NK-92 treated with Interleukin-12 subunit alpha and Interleukin-12 subunit beta, amount 100 ng/mL, for 24 hours (cell line): ENCODE results near the gene CAMTA2.
A peak's percentile ranks its signal among the peaks of the same experiment; 100 is the strongest.

ENCODE experiments used
- DNase-seq: peaks from one replicate; lab custom pipeline; 2025; lab: John Stamatoyannopoulos, UW

The CAMTA2 gene

GRCh38 chr17:4969551-4970173 is 17.8 kb downstream of the CAMTA2 start:
- no peak for DNase-seq

DNA sequence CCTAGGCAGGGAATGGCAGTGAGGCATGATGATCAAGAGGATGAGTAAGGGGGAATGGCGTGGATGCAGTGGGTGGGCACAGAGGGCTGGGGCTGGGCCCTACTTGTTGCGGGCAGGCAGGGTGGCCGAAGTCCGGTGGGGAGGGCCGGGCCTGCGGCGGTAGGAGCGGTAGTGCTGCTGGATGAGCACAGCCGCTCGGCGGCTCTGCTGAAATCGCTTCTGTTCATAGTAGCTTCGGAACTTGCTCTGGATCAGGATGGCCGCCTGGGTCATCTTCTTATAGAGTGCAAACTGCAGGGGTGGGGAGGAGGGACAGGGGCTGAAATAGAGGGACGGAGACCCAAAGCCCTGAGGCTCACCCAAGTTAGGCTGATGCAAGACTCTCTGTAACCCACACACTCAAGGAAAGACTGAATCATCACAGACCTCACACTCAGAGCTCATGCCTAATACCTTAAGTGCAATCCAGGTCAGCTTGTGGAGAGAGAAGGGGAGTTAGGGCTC is 18.4 kb downstream of the CAMTA2 start:
- DNase-seq: peak; percentile 25

DNA sequence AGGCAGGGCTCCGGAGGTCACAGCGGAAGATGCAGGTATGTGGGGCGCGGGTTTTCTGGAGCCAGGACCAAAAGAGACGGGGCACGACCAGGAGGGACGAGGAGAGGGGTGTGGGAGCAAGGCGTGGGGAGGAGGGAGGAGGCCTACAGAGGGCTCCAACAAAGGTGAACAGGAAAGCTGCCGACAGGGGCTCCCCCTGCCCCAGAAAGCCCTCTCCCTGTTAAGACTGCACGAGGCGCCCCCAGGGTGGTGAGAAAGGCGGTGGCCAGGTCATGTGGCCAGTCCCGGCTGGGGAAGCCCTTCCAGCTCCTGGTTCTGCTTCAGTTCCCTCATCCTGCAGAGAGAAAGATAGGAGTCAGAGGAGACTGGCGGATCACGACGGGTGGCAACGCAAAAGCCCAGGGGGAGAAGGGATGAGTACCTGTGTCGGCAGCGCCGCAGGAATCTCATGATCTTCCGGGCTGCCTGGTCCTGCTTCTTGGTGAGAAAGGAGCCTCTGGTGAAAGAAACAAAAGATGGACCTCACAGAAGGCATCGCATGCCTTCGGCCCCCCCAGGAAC is 18.9 kb downstream of the CAMTA2 start:
- no peak for DNase-seq

GRCh38 chr17:4967539-4968485 is 19.7 kb downstream of the CAMTA2 start, which contains the start of gene SPAG7:
Gene SPAG7, minus strand, starts transcription at chr17:4967817. Its CDS starts 13 bp downstream, at chr17:4967804.
- peak; percentile 77 for DNase-seq

GRCh38 chr17:4966844-4967538 is 20.5 kb downstream of the CAMTA2 start:
- DNase-seq: peak; percentile 87

GRCh38 chr17:4965311-4965986 is 22.0 kb downstream of the CAMTA2 start:
- no peak for DNase-seq

GRCh38 chr17:4960279-4960922 is 27.1 kb downstream of the CAMTA2 start:
- DNase-seq: no peak

DNA sequence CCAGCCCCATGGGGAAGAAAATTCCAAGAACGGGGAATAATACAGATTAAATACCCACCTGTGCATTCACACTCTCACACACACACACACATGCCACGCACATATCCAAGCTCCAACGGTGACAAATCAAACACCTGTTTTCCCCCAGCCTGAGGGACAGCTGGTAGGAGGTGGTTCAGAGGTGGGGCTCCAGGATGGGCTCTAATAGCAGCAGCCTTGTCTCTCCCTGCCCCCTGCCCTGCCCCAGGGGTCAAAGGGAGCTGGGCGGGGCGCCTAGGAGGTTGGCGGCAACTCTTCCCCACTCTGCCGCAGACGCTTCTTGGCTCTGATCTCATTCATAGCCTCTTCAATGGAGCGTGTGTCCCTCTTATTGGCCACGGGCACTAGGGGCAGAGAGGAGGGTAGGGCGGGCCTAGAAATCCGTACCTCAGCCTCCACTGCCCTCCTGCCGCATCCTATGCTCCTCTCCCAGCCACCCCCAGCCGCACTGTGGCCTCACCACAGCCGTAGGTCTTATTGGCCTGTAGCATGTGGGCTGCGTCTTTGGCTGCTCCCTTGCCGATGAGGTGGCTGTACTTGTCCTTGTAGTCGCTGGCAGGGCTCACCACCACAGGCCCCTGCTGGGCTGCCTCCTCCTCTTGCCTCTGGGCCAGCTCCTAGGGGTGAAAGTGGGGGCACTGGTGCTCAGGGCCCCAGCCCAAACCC is 28.1 kb downstream of the CAMTA2 start:
- DNase-seq: no peak

DNA sequence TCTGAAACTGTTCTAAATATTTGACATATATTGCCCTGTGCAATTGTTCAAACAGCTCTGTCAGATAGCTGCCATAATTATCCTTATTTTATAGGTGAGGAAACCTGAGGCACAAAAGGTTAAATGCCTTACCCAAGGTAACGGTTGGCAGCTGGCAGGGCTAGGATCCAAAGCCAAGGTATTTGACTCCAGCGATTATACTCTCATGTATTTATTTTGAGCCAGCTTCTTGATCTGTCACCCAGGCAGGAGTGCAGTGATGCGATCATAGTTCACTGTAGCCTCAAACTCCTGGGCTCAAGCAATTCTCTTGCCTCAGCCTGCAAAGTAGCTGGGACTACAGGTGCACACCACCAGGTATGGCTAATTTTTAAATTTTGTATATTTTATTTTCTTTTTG is 29.4 kb downstream of the CAMTA2 start:
- no peak for DNase-seq

DNA sequence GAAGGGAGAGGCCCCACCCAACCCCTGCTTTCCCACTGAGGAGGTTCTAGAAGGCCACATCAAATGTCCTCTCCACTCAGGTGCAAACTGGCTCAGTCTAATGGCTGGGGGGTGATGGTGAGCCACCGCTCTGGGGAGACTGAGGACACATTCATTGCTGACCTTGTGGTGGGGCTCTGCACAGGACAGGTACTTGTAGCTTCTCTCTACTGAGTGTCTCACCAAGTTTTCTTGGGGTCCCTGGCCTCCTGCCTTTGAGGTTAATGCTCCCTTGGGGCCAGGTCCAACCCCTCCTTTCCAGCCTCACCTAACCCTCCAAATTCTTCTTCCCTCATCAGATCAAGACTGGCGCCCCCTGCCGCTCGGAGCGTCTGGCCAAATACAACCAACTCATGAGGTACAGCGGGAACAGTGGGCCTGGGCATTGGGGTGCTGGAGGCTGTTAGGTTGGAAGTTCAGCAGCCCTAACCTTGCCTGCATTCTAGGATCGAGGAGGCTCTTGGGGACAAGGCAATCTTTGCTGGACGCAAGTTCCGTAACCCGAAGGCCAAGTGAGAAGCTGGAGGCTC is 30.9 kb downstream of the CAMTA2 start:
- DNase-seq: no peak

DNA sequence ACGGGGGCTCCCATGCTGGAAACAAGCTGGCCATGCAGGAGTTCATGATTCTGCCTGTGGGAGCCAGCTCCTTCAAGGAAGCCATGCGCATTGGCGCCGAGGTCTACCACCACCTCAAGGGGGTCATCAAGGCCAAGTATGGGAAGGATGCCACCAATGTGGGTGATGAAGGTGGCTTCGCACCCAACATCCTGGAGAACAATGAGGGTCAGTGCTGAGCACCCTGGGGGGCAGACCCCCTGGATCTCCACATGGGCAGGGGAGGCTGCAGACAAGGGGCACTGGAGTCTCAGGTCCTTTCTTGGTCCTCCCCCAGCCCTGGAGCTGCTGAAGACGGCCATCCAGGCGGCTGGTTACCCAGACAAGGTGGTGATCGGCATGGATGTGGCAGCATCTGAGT is 32.4 kb downstream of the CAMTA2 start:
- no peak for DNase-seq

DNA sequence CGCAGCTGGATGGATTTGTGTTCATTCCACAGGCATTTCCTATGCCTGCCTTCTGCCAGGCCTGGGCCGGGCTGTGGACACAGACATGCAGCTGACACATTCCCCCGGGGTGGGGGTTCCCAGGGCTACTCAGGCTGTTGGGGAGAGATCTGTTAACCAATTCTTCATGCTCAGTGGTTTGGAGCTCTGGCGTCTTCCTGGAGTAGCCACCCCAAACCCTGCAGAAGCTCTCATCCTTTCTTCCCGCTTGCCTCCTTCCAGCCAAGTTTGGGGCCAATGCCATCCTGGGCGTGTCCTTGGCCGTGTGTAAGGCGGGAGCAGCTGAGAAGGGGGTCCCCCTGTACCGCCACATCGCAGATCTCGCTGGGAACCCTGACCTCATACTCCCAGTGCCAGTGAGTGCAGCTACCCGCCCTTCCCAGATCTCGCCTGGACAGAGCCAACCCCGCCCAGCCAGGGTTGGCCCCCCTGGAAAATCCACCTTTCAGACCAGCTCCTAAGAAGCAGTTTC is 34.0 kb downstream of the CAMTA2 start:
- no peak for DNase-seq

GRCh38 chr17:4951486-4951885 is 36.0 kb downstream of the CAMTA2 start:
- DNase-seq: no peak

- no peak for DNase-seq
Measured at GRCh38 chr17:4950746-4951204, 36.7 kb downstream of the CAMTA2 start, which contains the start of gene ENO3. Gene ENO3, plus strand, starts transcription at chr17:4951119. Its CDS starts 711 bp downstream, at chr17:4951830.

- DNase-seq: no peak
Measured at GRCh38 chr17:4950075-4950745, 37.3 kb downstream of the CAMTA2 start.

DNA sequence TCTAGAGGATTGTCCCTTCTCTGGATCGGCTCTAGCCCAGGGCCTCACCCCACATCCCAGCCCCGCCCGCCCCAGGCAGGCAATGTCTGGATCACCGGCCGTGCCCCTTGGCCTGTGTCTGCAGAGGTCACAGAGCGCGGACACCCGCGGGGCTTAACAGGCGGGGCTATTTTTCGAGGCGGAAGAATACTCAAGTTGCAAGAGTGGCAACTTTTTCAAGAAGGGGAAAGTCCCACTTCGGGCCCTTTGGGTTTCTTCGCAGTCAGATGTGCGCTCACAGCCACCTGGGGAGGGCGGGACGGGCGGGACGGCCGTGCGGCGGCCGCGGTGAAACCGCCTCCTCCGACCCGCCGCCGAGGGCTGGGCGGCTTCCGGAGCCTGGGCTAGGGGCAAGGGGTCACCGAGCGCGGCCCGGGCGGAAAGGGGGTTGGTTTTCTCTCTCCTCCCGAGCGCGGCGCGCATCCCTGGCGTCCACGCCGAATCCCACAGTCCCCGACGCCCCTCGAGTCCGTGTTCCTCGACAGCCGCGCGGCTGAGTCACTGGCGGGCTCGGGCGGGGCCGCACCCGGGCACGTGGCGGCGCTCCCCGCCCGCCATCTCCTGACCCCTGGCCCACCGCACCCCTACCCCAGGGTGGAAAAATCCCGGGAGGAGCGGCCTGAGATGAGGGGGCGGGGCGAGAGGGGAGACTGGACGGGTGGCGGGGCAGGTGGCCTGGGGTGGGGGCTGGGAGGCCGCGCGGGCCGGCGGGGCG is 38.0 kb downstream of the CAMTA2 start:
- DNase-seq: peak; percentile 68

GRCh38 chr17:4948931-4949320 is 38.5 kb downstream of the CAMTA2 start:
- DNase-seq: peak; percentile 54
